ENCODE results near the gene NUDC. TPM values are rescaled to one million over a fixed set of nuclear protein-coding genes. Genes with fewer than 3 reads are reported as not detected.

The NUDC gene
- total and polyA plus RNA-seq, 2 of the 13 experiments (the other 11 are each of a cell fraction or from before 2014, with no cell fraction given), result 34.7 to 104 TPM

- TF ChIP-seq KDM1A (CRISPR knock-in tag; IDR thresholded peaks at IDR 0.05), result peak; percentile 50; the same call in 1 of the 2 replicates
- TF ChIP-seq ZNF7 (CRISPR knock-in tag; IDR thresholded peaks at IDR 0.05), result no peak
- peak; percentile 78; the same call in 1 of the 2 replicates for TF ChIP-seq JUN (CRISPR knock-in tag; IDR thresholded peaks at IDR 0.05)
- no peak for TF ChIP-seq LCORL (IDR thresholded peaks at IDR 0.05)
- 0 out of 2 replicates have a peak, but pooled peaks have one; percentile 52 for TF ChIP-seq LCORL (CRISPR knock-in tag; IDR thresholded peaks at IDR 0.05)
- TF ChIP-seq ATF3 (CRISPR knock-in tag; IDR thresholded peaks at IDR 0.05), result peak; percentile 68
- TF ChIP-seq ZNF143 (CRISPR knock-in tag; IDR thresholded peaks at IDR 0.05), result no peak
- no peak for TF ChIP-seq HNF4G (IDR thresholded peaks at IDR 0.05; ENCODE audit: borderline replicate concordance, low read depth, low read length)
- TF ChIP-seq HNF4G (CRISPR knock-in tag; IDR thresholded peaks at IDR 0.05; ENCODE audit: borderline replicate concordance, low read depth), result no peak
- no peak for TF ChIP-seq TAF1 (CRISPR knock-in tag; IDR thresholded peaks at IDR 0.05)
- TF ChIP-seq ZNF609 (CRISPR knock-in tag; IDR thresholded peaks at IDR 0.05; ENCODE audit: borderline replicate concordance), result peak; percentile 27; the same call in 1 of the 2 replicates
- TF ChIP-seq SOX6 (IDR thresholded peaks at IDR 0.05), result no peak
- TF ChIP-seq SOX6 (CRISPR knock-in tag; IDR thresholded peaks at IDR 0.05), result no peak
- peak; percentile 72; the same call in 1 of the 2 replicates for TF ChIP-seq FOSL1 (CRISPR knock-in tag; IDR thresholded peaks at IDR 0.05; ENCODE audit: borderline replicate concordance)
- no peak for TF ChIP-seq ZNF772 (CRISPR knock-in tag; IDR thresholded peaks at IDR 0.05)
- TF ChIP-seq HMGXB4 (CRISPR knock-in tag; IDR thresholded peaks at IDR 0.05; ENCODE audit: borderline replicate concordance in 1 of 2, low read depth in 1 of 2), result no peak
- no peak for TF ChIP-seq YY1 (IDR thresholded peaks at IDR 0.05; ENCODE audit: insufficient read depth, insufficient replicate concordance, low read depth, low read length)
- no peak for TF ChIP-seq ZNF589 (CRISPR knock-in tag; conservative IDR thresholded peaks at IDR 0.05)
- TF ChIP-seq KDM3A (CRISPR knock-in tag; IDR thresholded peaks at IDR 0.05; ENCODE audit: low read depth), result no peak
These were observed 14.2 kb upstream of the NUDC start (continued) for GRCh38 chr1:26907071-26907917.

All from HepG2 (cell line).